Measurements from ENCODE around the gene DNAH17. TPM values are rescaled to one million over a fixed set of nuclear protein-coding genes. Genes with fewer than 3 reads are reported as not detected.

The DNAH17 gene
- polyA plus RNA-seq, 1 experiment, result not detected

DNA sequence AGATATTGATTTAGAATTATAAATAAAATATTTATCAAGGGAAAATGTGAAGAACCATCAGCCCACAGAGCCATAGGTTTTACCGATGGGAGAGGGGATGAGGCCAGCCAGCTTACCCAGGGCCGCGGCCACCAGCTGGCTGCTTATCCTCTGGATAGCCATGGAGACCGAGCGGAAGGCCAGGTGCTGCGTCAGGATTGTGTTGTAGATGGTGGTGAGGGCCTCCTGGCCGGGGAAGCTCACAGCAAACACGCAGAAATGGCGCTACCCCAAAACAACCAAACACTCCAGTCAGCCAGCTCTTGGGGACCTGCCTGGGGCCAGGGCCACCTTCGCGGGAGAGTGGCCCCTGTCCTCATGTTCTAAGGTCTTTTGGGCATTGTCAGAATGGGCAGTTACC is 97.8 kb downstream of the DNAH17 start:
- ChIA-PET POLR2A (no interaction called here), CTCF (interaction anchor here (1.3 to 1.6 kb wide), 2 partner anchors 57 to 229 kb away, joined by 3 read pairs; no protein-coding TSS in a partner anchor)
- no peak overlapping the region for H3K4me3 ChIP-seq (ENCODE audit: low read depth, low read length)
- peaks cover 11% of the 10 kb centered on the region for H3K27me3 ChIP-seq (ENCODE audit: control insufficient read depth, insufficient read depth, low read length)
- no peak for TF ChIP-seq CTCF (IDR thresholded peaks at IDR 0.05; ENCODE audit: insufficient read depth, low read depth, low read length)
- no peak for DNase-seq (ENCODE audit: low read depth)
- no peaks in the 10 kb centered on the region for H3K36me3 ChIP-seq (ENCODE audit: control insufficient read depth, insufficient read depth, low read length)

- ChIA-PET CTCF (interaction anchor here (1.3 kb wide), 1 partner anchor 230 kb away, joined by 3 read pairs; no protein-coding TSS in a partner anchor), POLR2A (no interaction called here)
- TF ChIP-seq CTCF (IDR thresholded peaks at IDR 0.05; ENCODE audit: insufficient read depth, low read depth, low read length), result no peak
- no peak for DNase-seq (ENCODE audit: low read depth)
- Histone ChIP-seq H3K4me3 (ENCODE audit: low read depth, low read length) (no peak overlapping the region), H3K27me3 (ENCODE audit: control insufficient read depth, insufficient read depth, low read length) (peaks cover 11% of the 10 kb centered on the region), H3K36me3 (ENCODE audit: control insufficient read depth, insufficient read depth, low read length) (no peaks in the 10 kb centered on the region)
These were observed 98.4 kb downstream of the DNAH17 start for GRCh38 chr17:78478757-78479297.

- no peak overlapping the region for H3K4me3 ChIP-seq (ENCODE audit: low read depth, low read length)
- H3K36me3 ChIP-seq (ENCODE audit: control insufficient read depth, insufficient read depth, low read length), result no peaks in the 10 kb centered on the region
- H3K27me3 ChIP-seq (ENCODE audit: control insufficient read depth, insufficient read depth, low read length), result peaks cover 11% of the 10 kb centered on the region
- CTCF ChIA-PET, result no interaction called here
- no peak for TF ChIP-seq CTCF (IDR thresholded peaks at IDR 0.05; ENCODE audit: insufficient read depth, low read depth, low read length)
- POLR2A ChIA-PET, result no interaction called here
- DNase-seq (ENCODE audit: low read depth), result no peak
These were observed 99.1 kb downstream of the DNAH17 start for GRCh38 chr17:78477913-78478756.

DNA sequence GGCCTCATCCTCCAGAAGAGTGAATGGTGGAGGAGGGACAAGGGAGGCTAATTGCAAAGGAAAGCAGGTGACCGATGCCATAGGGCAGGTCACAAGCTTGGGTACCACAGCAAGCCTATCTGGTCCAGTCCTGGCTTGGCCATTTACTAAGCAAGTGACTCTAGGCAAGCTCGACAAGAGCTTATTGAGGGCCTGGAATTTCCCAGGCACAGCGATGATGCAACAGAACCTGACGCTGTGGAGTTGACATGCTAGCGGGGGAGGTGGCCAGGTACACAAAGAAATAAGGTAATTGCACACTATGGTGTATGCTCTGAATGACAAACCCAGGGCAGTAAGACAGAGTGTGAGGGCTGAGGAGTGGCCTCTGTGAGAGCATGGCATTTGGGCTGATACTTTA is 100.2 kb downstream of the DNAH17 start:
- Histone ChIP-seq H3K36me3 (ENCODE audit: control insufficient read depth, insufficient read depth, low read length) (no peaks in the 10 kb centered on the region), H3K27me3 (ENCODE audit: control insufficient read depth, insufficient read depth, low read length) (peaks cover 11% of the 10 kb centered on the region), H3K4me3 (ENCODE audit: low read depth, low read length) (no peak overlapping the region)
- ChIA-PET POLR2A (no interaction called here), CTCF (interaction anchor here (0.6 to 1.0 kb wide), 4 partner anchors 14 to 240 kb away, joined by 3 read pairs; no protein-coding TSS in a partner anchor)
- no peak for DNase-seq (ENCODE audit: low read depth)
- no peak for TF ChIP-seq CTCF (IDR thresholded peaks at IDR 0.05; ENCODE audit: insufficient read depth, low read depth, low read length)

DNA sequence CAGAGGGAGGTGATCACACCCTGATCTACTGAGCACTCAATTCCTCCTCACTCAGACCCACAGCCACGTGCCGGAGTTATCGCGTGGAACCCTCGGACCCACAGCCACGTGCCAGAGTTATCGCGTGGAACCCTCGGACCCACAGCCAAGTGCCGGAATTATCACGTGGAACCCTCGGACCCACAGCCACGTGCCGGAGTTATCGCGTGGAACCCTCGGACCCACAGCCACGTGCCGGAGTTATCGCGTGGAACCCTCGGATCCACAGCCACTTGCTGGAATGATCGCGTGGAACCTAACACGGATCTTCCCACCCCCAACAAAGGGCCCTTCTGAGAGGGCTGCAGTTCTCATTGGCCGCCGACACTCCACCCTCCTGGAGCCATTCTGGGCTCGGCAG is 101.0 kb downstream of the DNAH17 start:
- ChIA-PET CTCF (interaction anchor here (0.7 kb wide), 1 partner anchor 197 kb away, joined by 3 read pairs; no protein-coding TSS in a partner anchor), POLR2A (no interaction called here)
- Histone ChIP-seq H3K27me3 (ENCODE audit: control insufficient read depth, insufficient read depth, low read length) (peaks cover 11% of the 10 kb centered on the region), H3K4me3 (ENCODE audit: low read depth, low read length) (no peak overlapping the region), H3K36me3 (ENCODE audit: control insufficient read depth, insufficient read depth, low read length) (no peaks in the 10 kb centered on the region)
- TF ChIP-seq CTCF (IDR thresholded peaks at IDR 0.05; ENCODE audit: insufficient read depth, low read depth, low read length), result no peak
- DNase-seq (ENCODE audit: low read depth), result no peak
